Measurements from ENCODE around the gene OCA2.

The OCA2 gene

DNA sequence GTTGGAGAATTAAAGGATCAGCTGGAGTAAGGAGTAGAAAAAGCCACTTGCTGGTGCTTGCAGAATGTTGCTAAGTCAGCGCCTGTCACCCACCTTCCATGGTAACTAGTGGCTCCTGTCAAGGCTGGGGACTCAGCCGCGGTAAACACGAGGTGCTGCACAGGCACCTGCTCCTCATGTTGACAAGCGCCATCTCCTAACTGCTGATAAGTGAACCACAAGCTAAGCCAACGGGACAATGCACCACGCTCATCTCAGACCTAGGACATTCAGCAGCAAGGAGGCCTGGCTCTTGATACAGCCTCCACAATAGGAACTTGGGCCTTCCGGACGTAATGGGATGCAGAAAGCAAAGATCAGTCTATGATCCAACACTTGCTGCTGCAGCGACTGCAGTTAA is 264.4 kb downstream of the OCA2 start:
- DNase-seq = no peak

GRCh38 chr15:27833974-27834373 is 265.1 kb downstream of the OCA2 start:
- no peak for DNase-seq

- DNase-seq = no peak
Measured at GRCh38 chr15:27833178-27833577, 265.9 kb downstream of the OCA2 start.

GRCh38 chr15:27832237-27832596 is 266.9 kb downstream of the OCA2 start:
- no peak for DNase-seq

DNA sequence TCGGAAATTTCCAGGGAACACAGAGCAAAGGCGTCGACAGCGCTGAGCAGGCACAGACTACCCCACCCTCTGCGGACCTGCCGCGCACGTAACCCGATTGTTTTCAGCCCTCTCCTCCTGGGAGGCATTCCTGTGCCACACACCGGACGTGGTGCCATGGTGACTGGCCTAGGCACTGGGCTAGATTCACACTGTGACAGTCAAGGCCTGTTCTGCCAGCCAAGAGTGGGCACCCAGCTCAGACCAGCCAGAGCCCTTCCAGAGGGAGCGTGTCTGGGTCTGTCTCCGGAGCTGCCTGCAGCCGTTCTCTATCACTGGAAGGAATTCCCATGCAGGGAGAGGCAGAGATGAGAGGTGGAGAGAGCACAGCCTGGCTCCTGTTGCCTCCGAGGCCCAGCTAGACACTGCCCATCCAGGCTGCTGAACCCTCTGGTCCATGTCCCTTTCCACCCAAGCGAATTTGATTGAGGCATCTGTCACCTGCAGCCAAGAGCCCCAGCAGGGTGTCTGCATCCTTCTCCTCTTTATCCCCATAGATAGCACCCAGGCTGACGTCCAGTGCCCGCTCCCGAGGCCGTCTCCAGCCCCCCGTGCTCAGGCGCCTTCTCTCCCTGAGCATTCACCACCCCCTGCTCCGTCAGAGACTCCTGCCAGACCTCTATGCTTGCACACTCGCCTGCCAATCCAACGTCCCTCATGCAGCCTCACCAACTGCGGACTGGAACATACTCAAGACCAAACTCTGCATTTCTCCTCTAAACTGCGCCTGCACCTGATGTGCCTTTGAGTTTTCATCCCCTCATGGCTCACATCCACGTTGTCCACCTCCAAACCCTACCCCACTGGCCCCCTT is 267.5 kb downstream of the OCA2 start:
- no peak for DNase-seq

GRCh38 chr15:27828746-27829145 is 270.4 kb downstream of the OCA2 start:
- DNase-seq = no peak

DNA sequence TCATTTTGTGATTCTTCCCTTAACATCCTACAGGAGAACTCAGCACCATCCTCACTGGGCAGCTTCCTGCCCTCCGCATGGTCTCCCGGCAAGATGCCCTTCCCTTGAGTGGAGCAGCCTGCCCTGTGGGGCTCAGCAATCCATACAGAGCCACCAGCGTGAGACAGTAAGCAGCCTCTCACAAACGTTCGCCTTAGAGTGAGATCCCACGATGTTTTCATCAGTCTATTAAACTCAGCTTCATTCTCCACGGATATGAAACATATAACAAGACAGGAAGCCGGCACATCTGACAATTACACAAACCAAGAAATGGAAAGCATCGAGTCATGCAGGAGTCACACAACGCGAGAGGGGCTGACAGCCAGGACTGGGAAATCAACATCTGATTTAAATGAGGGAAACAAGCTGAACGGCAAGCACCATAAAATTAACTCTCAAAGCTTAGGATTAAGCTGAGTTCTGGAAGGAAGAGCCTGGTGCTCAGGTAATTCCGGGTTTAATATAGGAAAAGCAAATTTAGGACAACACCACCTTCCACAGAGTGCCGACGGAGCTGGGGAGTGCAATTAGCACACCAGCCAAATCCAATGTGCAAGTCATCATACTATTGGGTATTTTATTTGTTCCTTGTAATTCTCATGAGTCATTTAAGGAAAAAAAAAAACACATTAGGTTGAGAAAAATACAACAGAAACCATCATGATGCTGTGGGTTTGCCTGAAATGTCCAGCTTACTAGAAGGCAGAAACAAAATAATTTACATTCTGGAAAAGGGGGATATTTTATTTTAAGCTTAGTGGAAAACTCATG is 272.0 kb downstream of the OCA2 start:
- DNase-seq = no peak

DNA sequence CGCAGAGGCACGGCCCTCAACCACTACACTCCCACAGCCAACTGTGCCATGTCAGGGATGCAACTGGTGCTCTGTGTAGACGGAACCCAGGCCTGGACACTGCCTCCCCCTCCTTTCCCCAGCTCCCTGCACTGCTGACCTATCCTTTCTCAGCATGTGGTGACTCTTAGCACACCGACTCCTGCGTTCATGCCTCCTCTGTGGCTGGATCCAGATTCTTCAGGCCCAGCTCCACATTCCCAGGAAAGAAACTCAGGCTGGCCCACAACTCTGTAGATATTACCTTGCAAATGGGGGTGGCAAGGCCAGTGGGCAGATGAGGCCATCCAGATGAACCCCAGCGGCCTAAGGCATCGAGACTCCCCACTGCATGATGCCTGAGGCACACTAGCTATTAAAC is 272.7 kb downstream of the OCA2 start:
- DNase-seq = no peak

DNA sequence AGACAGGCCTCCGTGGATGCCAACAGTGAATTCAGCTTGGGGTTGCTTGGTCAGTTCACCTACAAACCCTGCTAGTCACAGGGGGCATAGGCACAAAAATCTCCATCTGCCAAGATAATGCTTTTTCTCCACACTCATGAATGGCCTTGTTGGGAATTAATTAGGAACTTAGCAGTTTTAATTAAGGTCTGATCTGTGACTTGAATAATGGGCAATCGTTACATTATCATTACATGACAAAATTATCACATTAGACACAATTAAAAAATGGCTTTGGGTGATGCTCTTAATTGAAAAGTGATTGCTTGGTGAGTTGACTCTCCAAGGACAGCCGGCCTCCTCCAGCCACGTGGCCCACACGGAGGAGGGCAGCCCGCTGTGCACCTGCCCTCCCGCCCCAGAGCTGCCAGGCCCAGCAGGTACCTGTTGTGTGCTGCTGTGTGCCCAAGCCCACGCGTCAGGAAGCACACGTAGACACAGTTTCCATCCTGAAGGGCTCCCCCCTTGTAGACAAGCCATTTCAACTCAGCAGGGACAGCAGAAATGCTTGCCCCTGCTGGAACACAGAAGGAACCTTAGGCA is 274.2 kb downstream of the OCA2 start:
- DNase-seq = no peak

- no peak for DNase-seq
Measured at GRCh38 chr15:27821273-27821672, 277.8 kb downstream of the OCA2 start.

DNA sequence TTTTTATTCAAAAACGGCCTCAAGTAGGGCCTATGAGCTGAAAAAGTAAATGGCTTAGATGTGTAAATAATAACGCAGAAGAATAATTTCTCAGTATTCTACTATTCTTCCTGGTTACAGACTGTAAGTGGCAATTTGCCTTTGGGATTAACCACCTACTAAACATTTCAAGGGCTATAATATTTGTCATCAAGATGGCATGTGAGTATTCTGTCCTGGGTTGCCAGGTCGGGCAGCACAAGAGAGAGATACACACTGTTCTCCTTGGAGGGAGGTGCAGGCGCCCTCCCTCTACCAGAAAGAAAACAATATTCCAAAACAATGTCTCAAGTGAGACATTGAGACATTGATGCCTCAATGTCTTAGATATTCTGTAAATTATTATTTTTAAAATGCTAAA is 278.4 kb downstream of the OCA2 start:
- no peak for DNase-seq

DNA sequence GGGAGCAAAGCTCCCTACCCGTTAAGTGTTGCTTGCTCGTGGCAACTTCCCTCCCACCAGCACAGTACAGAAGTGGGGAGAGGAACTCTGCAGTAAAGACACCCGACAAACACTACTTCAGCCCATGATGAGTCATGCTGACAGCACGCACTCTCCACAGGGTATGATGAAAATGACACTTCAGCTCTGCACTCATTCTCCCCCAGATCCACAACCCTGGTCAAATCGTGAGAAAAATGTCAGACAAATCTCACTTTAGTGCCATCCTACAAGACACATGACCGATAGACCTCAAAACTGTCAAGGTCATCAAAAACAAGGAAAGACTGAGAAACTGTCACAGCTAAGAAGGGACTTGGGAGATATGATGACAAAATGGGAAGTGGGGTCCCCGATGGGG is 278.9 kb downstream of the OCA2 start:
- no peak for DNase-seq

DNA sequence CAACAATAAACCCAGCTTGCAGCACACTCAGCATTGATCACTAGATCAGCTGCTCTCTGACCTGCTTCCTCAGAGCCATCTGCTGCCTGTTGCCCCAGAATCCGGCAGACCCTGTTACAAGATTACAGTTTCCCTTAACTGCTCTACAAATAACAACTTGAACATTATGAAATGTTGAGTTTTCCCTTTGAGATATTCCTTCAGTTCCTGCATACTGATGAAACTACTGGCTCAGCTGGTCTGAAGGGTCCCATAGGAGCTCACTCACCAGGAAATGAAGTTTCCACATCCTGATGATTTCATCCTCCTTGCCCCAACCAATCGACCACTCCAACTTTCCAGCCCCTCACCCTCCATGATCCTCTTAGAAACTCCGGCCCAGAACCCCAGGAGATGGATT is 281.9 kb downstream of the OCA2 start:
- no peak for DNase-seq

- DNase-seq = no peak
Measured at GRCh38 chr15:27816790-27817189, 282.3 kb downstream of the OCA2 start.

- no peak for DNase-seq
Measured at GRCh38 chr15:27815035-27815434, 284.1 kb downstream of the OCA2 start.

- no peak for DNase-seq
Measured at GRCh38 chr15:27813139-27813538, 286.0 kb downstream of the OCA2 start.

DNA sequence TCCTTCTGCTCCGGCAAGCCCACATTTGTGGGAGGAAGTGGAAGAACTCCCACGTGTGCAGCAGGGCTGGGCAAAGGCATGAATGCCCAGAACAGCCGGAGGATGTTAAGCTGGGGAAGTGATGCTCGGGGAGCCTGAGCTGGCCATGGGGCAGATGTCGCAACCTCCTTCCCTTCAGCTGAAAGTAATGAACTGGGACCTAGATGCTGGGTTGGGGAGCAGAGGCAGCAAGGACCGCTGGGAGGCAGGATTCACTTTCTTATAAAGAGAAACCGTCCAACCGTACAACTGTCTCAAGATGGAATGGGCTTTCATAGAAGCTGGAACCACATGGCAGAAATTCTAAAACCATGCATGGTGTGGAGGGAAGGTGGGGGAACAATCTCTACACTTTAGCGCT is 290.9 kb downstream of the OCA2 start:
- DNase-seq = no peak

DNA sequence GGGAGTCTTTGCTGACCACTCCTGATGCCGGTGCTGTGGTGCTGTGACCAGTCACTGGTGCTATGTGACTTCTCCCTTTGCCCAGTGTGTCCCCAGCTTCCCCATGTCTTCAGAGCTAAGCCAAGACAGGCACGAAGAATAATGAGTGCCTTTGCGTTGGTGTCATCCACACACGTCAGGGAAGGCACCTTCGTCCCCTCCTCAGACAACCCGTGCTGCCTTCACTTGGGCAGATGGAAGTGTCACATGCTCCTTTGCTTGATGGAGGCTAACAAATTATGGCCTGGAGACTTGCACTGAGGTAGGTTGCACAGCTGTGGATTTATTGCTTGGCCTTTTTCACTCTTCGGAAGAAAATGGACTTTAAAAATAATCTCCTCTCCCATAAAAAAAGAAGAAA is 291.8 kb downstream of the OCA2 start:
- no peak for DNase-seq

DNA sequence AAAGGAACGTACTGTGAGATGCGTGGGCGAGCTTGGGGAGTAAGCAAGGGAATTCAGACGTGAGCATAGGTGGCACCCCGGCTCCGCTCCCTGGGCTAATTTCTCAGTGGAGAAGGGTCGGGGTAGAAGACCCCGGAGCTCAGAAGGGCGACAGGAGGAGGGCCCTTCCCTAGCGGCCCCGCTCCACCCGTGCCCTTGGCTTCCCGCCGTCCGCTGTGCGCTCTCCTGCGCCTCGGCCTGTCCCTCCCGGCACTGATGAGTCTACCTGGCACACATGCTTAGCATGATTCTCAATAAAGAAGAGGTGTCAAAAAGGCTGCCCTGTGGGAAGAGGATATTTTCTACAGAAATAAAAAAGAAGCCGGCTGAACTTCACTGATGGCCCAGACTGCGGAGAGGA is 292.7 kb downstream of the OCA2 start:
- DNase-seq = no peak

- no peak for DNase-seq
Measured at GRCh38 chr15:27805261-27806220, 293.6 kb downstream of the OCA2 start.

- no peak for DNase-seq
Measured at GRCh38 chr15:27804569-27805260, 294.4 kb downstream of the OCA2 start.

- no peak for DNase-seq
Measured at GRCh38 chr15:27798807-27799206, 300.3 kb downstream of the OCA2 start.

Data from midbrain (tissue), 1 donor.